Adrenal gland (tissue), 5 donors: ENCODE measurements around the gene GPC2.

Experiments
- POLR2A ChIP-seq, 2 donors: fragments of 450-650 bp; IDR thresholded peaks; one replicate each; pipeline ENCODE4 v1.6.1; 2017; ENCODE audit warnings: antibody characterized with exemption in 2 of 2, mild to moderate bottlenecking in 2 of 2, moderate library complexity in 1 of 2
- TF ChIP-seq, protein P1 (sequence below), 6 experiments: fragments of 450-650 bp in 4 of 6; fragments of 200-600 bp in 2 of 6; sonication (generic) in 1 of 6; IDR thresholded peaks; 1 replicate in 5 of 6; 2 replicates in 1 of 6; pipeline versions ENCODE4 v1.5.1 to v1.8.0; 2016 to 2021; ENCODE audit warnings: antibody characterized with exemption in 6 of 6, mild to moderate bottlenecking in 2 of 6, moderate library complexity in 1 of 6
- donor health status: DM: no; HTN: no; CAD: no.

DNA sequence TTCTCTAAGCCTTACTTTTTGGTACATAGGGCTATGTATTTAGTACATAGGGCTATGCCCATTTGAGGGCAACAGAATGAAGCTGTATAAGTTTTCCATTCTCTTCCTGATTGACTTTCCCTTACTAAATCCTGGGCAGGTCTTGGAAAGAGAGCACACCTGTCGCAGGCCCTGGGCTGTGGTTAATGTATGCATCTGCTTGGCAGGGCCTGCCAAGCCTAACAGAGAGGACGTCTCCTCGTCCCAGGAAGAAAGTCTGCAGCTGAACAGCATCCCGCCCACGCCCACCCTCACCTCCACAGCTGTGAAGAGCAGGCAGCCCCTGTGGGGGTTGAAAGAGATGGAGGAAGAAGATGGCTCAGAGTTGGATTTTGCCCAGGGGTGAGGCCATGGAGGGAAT lies 33.6 kb upstream of the GPC2 start:
- TF ChIP-seq, protein P1, sequence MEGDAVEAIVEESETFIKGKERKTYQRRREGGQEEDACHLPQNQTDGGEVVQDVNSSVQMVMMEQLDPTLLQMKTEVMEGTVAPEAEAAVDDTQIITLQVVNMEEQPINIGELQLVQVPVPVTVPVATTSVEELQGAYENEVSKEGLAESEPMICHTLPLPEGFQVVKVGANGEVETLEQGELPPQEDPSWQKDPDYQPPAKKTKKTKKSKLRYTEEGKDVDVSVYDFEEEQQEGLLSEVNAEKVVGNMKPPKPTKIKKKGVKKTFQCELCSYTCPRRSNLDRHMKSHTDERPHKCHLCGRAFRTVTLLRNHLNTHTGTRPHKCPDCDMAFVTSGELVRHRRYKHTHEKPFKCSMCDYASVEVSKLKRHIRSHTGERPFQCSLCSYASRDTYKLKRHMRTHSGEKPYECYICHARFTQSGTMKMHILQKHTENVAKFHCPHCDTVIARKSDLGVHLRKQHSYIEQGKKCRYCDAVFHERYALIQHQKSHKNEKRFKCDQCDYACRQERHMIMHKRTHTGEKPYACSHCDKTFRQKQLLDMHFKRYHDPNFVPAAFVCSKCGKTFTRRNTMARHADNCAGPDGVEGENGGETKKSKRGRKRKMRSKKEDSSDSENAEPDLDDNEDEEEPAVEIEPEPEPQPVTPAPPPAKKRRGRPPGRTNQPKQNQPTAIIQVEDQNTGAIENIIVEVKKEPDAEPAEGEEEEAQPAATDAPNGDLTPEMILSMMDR (IDR thresholded peaks at IDR 0.05): no peak
- no peak for TF ChIP-seq POLR2A (IDR thresholded peaks at IDR 0.05)
